ENCODE data around the gene AGAP3.

The AGAP3 gene

GRCh38 chr7:151137791-151138152, 51.5 kb downstream of the AGAP3 start:
- no peak for TF ChIP-seq CTCF (IDR thresholded peaks at IDR 0.05; ENCODE audit: low read depth, low read length)
- H3K4me3 ChIP-seq (ENCODE audit: low read depth, low read length) = no peak overlapping the region
- peaks cover 59% of the 10 kb centered on the region for H3K36me3 ChIP-seq
- no peaks in the 10 kb centered on the region for H3K9me3 ChIP-seq (ENCODE audit: severe bottlenecking)
- no peak overlapping the region for H3K27ac ChIP-seq
- no peak for DNase-seq
- H3K27me3 ChIP-seq (ENCODE audit: insufficient read depth, low read depth, severe bottlenecking) = no peaks in the 10 kb centered on the region

DNA sequence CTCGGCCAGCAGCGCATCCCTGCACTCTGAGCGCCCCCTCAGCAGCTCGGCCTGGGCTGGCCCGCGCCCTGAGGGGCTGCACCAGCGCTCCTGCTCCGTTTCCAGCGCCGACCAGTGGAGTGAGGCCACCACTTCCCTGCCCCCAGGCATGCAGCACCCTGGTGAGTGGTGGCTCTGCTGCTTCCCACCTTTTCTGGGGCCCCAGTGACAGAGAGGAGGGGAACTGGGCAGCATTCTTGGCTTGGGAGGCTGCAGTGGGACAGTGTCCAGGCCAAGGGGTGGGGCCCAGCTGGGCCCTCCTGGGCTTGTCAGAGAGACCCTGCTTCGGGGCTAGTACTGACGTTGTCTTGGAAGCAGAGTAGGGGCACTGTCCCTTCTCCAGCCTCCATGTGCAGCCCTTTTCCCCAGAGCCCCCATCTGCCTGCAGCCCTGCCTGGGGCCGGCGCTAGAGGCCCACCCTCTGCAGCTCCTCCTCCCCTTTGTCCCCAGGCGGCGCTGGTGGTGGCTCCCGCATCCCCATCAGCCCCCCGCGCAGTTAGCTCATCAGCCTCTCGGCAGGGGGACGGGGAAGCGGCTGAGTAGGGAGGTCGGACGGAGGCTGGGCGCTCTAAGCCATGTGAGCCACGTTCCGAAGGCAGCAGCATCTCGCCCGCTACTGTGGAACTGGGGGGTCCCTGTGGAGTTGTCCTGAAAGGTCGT, 52.0 kb downstream of the AGAP3 start:
- DNase-seq = no peak
- peaks cover 63% of the 10 kb centered on the region for H3K36me3 ChIP-seq

DNA sequence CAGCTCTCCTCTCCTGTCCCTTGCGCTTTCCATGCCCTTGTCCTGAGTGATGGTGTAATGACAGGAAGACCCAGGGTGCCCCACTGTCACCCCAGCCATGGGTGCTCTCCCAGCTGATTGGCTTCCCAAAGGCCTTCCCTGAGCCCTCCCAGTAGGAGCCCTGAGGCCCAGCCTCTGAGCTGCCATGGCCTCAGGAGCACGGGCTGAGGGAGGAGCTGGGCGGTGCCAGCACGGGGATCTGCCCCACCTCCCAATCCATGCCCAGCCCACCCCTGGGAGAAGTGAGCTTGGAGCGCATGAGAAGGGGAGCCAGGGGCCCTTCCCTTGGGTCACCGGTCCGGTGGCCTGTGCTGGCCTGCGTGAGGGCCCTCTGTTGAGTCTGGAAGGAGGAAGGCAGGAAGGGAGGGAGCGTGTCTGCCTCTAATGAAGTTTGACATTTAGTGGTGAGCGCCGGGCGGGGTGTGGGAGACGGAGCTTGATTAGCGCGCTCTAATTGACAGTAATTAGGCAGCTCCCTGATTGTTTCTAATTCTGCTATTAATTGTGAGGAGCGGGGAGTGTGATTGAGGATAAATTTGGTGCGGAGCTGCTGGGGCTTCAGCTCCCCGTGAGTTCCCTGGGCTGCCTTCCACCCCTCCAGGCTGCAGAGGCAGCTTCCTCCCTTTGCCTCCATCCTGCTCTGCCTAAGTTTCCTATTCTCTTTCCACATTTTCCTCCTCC, 53.0 kb downstream of the AGAP3 start:
- peaks cover 64% of the 10 kb centered on the region for H3K36me3 ChIP-seq
- H3K27ac ChIP-seq = no peak overlapping the region

More for the DNA sequence above, 52.0 kb downstream of the AGAP3 start:
- no peaks in the 10 kb centered on the region for H3K27me3 ChIP-seq (ENCODE audit: insufficient read depth, low read depth, severe bottlenecking)
- no peaks in the 10 kb centered on the region for H3K9me3 ChIP-seq (ENCODE audit: severe bottlenecking)
- no peak overlapping the region for H3K27ac ChIP-seq
- H3K4me3 ChIP-seq (ENCODE audit: low read depth, low read length) = no peak overlapping the region
- no peak for TF ChIP-seq CTCF (IDR thresholded peaks at IDR 0.05; ENCODE audit: low read depth, low read length)

DNA sequence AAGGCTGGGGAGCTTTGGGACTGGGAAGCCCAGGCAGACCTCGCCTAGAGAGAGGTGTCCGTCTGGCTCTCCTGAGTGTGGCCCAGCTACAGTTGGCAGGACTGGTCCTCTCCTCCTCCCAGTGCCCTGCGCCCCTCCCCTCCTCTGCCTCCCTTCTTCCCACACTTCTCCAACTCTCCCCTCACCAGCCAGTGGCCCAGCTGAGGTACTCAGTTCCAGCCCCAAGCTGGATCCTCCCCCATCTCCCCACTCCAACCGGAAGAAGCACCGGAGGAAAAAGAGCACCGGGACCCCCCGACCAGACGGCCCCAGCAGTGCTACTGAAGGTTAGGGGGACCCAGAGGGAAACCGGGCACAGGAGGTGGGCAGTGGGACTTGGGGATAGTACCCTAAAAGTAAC, 53.5 kb downstream of the AGAP3 start:
- Histone ChIP-seq H3K4me3 (ENCODE audit: low read depth, low read length) (no peak overlapping the region), H3K27ac (no peak overlapping the region), H3K9me3 (ENCODE audit: severe bottlenecking) (no peaks in the 10 kb centered on the region), H3K36me3 (peaks cover 61% of the 10 kb centered on the region), H3K27me3 (ENCODE audit: insufficient read depth, low read depth, severe bottlenecking) (no peaks in the 10 kb centered on the region)
- peak; percentile 3 for DNase-seq
- TF ChIP-seq CTCF (IDR thresholded peaks at IDR 0.05; ENCODE audit: low read depth, low read length) = no peak

More for the DNA sequence above, 53.0 kb downstream of the AGAP3 start:
- H3K9me3 ChIP-seq (ENCODE audit: severe bottlenecking) = no peaks in the 10 kb centered on the region
- peak; percentile 14 for DNase-seq
- TF ChIP-seq CTCF (IDR thresholded peaks at IDR 0.05; ENCODE audit: low read depth, low read length) = no peak
- H3K4me3 ChIP-seq (ENCODE audit: low read depth, low read length) = no peak overlapping the region
- no peaks in the 10 kb centered on the region for H3K27me3 ChIP-seq (ENCODE audit: insufficient read depth, low read depth, severe bottlenecking)

- Histone ChIP-seq H3K27me3 (ENCODE audit: insufficient read depth, low read depth, severe bottlenecking) (no peaks in the 10 kb centered on the region), H3K27ac (no peak overlapping the region), H3K36me3 (peaks cover 55% of the 10 kb centered on the region), H3K4me3 (ENCODE audit: low read depth, low read length) (no peak overlapping the region), H3K9me3 (ENCODE audit: severe bottlenecking) (no peaks in the 10 kb centered on the region)
- no peak for TF ChIP-seq CTCF (IDR thresholded peaks at IDR 0.05; ENCODE audit: low read depth, low read length)
- DNase-seq = no peak
Measured at GRCh38 chr7:151140826-151141225, 54.6 kb downstream of the AGAP3 start.
